ENCODE results near the gene SLC33A1. TPM values are rescaled to one million over a fixed set of nuclear protein-coding genes. Genes with fewer than 3 reads are reported as not detected.

Gene SLC33A1
- total and polyA plus RNA-seq, 2 of the 8 experiments (the other 6 are each of a cell fraction or from before 2014, with no cell fraction given) = 15.6 to 24.2 TPM

DNA sequence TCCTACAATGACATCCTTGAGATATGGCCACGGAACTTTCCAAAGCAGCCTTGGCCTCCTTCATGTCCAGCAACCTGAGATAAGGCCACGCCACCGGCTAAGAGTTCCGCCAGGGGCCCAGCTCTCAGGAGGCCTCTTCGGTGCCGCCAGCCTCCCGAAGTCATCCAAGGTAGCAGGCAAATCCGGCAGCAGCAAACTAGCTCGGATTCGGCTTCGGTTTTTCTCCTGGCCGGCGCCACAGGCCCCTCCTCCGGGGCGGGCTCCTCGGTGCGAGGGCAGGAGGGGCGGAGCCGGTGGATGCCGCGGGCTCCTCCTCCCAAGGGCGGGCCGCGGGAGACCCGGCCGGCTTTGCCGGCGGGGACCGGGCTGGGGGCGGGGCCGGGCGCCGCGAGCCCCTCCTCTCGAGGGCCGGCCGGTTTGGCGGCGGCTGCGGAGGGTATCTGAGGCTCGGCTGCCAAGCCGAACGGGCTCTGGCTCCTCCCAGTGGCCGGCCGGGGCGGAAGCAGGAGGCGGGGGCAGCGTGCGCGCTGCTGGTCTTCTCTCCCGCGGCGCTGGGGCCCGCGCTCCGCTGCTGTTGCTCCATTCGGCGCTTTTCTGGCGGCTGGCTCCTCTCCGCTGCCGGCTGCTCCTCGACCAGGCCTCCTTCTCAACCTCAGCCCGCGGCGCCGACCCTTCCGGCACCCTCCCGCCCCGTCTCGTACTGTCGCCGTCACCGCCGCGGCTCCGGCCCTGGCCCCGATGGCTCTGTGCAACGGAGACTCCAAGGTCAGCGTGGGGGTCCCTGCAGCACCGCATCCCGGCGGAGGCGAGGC is 16.1 kb upstream of the SLC33A1 start, which contains the start of gene GMPS:
Gene GMPS, plus strand, starts transcription at position 518 of the 812 bp plus-strand sequence. Its CDS starts 221 bp downstream, at position 739.
- DNase-seq (ENCODE audit: low read depth in 1 of 2, low spot score in 2 of 2) = peak; percentile 88 to 97
- Histone ChIP-seq H3K79me2 (ENCODE audit: control insufficient read depth in 1 of 2, insufficient read depth in 2 of 2, low read length in 2 of 2) (peaks cover 18 to 43% of the 10 kb centered on the region in 2 experiments), H2BK15ac (ENCODE audit: low read length) (no peak within 1 kb of the TSS), H2BK12ac (ENCODE audit: low read depth, low read length) (no peak within 1 kb of the TSS), H3K18ac (ENCODE audit: extremely low read depth, low read length) (peak within 1 kb of the TSS; percentile 78), H4K5ac (ENCODE audit: insufficient read length, low read depth, low read length) (peak within 1 kb of the TSS; percentile 77), H2AK5ac (ENCODE audit: low read depth, low read length) (no peak within 1 kb of the TSS), H3K9me3 (ENCODE audit: insufficient read depth in 2 of 2, low read depth in 1 of 2, low read length in 1 of 2) (no peaks in the 10 kb centered on the region), H3K23me2 (ENCODE audit: low read depth, low read length) (peaks cover 6% of the 10 kb centered on the region), H3K23ac (ENCODE audit: insufficient read length) (no peak within 1 kb of the TSS), H3K27me3 (replicated peaks in 1 of 4; ENCODE audit: control insufficient read depth in 3 of 4, extremely low read depth in 1 of 4, insufficient read depth in 3 of 4, low read length in 3 of 4) (no peaks in the 10 kb centered on the region), H3K14ac (ENCODE audit: insufficient read length) (no peak within 1 kb of the TSS), H2BK20ac (ENCODE audit: low read length) (no peak within 1 kb of the TSS), H3K9ac (replicated peaks in 1 of 4; ENCODE audit: extremely low read depth in 1 of 4, low read depth in 3 of 4, low read length in 3 of 4) (peak within 1 kb of the TSS; percentile 78 to 90 (median 83)), H3K4me3 (ENCODE audit: extremely low read depth in 1 of 4, insufficient read depth in 2 of 4, low read depth in 3 of 4, low read length in 4 of 4) (peak within 1 kb of the TSS; percentile 77 to 97 (median 88)), H2AFZ (ENCODE audit: low read length) (peak within 1 kb of the TSS; percentile 68), H3K4me1 (replicated peaks in 1 of 4; ENCODE audit: control insufficient read depth in 3 of 4, insufficient read depth in 4 of 4, low read length in 3 of 4) (peaks cover 0 to 5% (median 2%) of the 10 kb centered on the region in 4 experiments; a peak in 3 of 7 replicates), H3K56ac (replicated peaks; ENCODE audit: insufficient read length, low read depth, low read length) (peak within 1 kb of the TSS; percentile 84), H2BK5ac (ENCODE audit: low read depth, low read length) (peak within 1 kb of the TSS; percentile 91), H3K4me2 (ENCODE audit: insufficient read depth in 1 of 2, low read depth in 2 of 2, low read length in 2 of 2) (peak within 1 kb of the TSS; percentile 77 to 83), H3K36me3 (ENCODE audit: control insufficient read depth in 2 of 4, insufficient read depth in 4 of 4, low read length in 3 of 4) (no peaks in the 10 kb centered on the region), H2BK120ac (replicated peaks; ENCODE audit: low read depth, low read length) (no peak within 1 kb of the TSS), H3K79me1 (ENCODE audit: low read depth, low read length) (peaks cover 2% of the 10 kb centered on the region; the same call in 1 of the 2 replicates), H4K91ac (replicated peaks; ENCODE audit: insufficient read length, low read length) (peak within 1 kb of the TSS; percentile 91), H3K27ac (ENCODE audit: low read depth, low read length) (peak within 1 kb of the TSS; percentile 89; the same call in 1 of the 2 replicates), H4K20me1 (replicated peaks in 1 of 2; ENCODE audit: control insufficient read depth in 1 of 2, insufficient read depth in 2 of 2, low read length in 2 of 2) (peaks cover 6 to 7% of the 10 kb centered on the region in 2 experiments), H3K4ac (replicated peaks; ENCODE audit: insufficient read length, low read depth, low read length) (peak within 1 kb of the TSS; percentile 96), H4K8ac (ENCODE audit: extremely low read depth, insufficient read depth, low read length) (peak within 1 kb of the TSS; percentile 96)
- CTCF ChIA-PET (ENCODE audit: partially characterized antibody) = interaction anchor here (0.7 to 3.1 kb wide), 13 partner anchors 12 to 120 kb away, joined by 3 to 17 read pairs (median 3); partner anchors contain the start of genes C3orf33 and SLC33A1
- WGBS, 2 experiments (ENCODE audit: extremely low coverage in 1 of 2, insufficient coverage in 1 of 2, insufficient read length in 1 of 2, insufficient replicate concordance in 2 of 2, low coverage in 1 of 2, low lambda C conversion rate in 2 of 2, missing lambda C conversion rate in 1 of 2) = 2% methylated on average over 40 of the region's 83 CpGs; no CpG with 5 or more reads in 1 of the 2 experiments
- POLR2A ChIA-PET (ENCODE audit: partially characterized antibody) = interaction anchor here (0.8 to 3.6 kb wide), 8 partner anchors 8 to 78 kb away, joined by 3 to 27 read pairs (median 4); partner anchors contain the start of genes C3orf33 and SLC33A1
- FAIRE-seq = no peak
- TF ChIP-seq ASH2L (IDR thresholded peaks at IDR 0.05; ENCODE audit: low read length) (peak; percentile 79), CHD1 (IDR thresholded peaks at IDR 0.05; ENCODE audit: low read depth, low read length) (no peak), TAF1 (IDR thresholded peaks at IDR 0.05; ENCODE audit: low read depth, low read length) (peak; percentile 75; the same call in 1 of the 2 replicates), SIRT6 (IDR thresholded peaks at IDR 0.05; ENCODE audit: low read length) (no peak), CTCF (IDR thresholded peaks at IDR 0.05; ENCODE audit: control extremely low read depth in 1 of 3, insufficient read depth in 1 of 3, low read depth in 1 of 3, low read length in 3 of 3) (peak; percentile 56 to 71 (median 60)), SRF (IDR thresholded peaks at IDR 0.05; ENCODE audit: low read depth, low read length) (no peak), CREB1 (IDR thresholded peaks at IDR 0.05) (0 out of 2 replicates have a peak, but pooled peaks have one; percentile 5), POLR2AphosphoS5 (IDR thresholded peaks at IDR 0.05; ENCODE audit: low read depth, low read length) (peak; percentile 71), TAF7 (optimal IDR thresholded peaks at IDR 0.05; ENCODE audit: borderline replicate concordance, low read depth, low read length) (peak; percentile 40), TBP (IDR thresholded peaks at IDR 0.05; ENCODE audit: low read depth, low read length) (peak; percentile 68; the same call in 1 of the 2 replicates)
